Psoas muscle (tissue), 8 donors: ENCODE measurements around the gene ZNF521. TPM values are rescaled to one million over a fixed set of nuclear protein-coding genes. Genes with fewer than 3 reads are reported as not detected.
A peak's percentile ranks its signal among the peaks of the same experiment; 100 is the strongest.

ENCODE experiments used
- ATAC-seq, 4 donors: fragments of 200-7000 bp; cut with Tn5 transposase; one replicate each; pipeline ENCODE4 v1.9.1; 2020; ENCODE audit warnings: moderate library complexity in 3 of 4, mild to moderate bottlenecking in 2 of 4
- DNase-seq, 2 donors: peaks; one replicate each; pipeline ENCODE4 v3.0.0-alpha.2; 2020
- H3K27ac ChIP-seq: fragments of 200-600 bp; one replicate; pipeline ENCODE4 v1.8.0; 2022
- H3K27me3 ChIP-seq, 3 donors: fragments of 200-600 bp in 1 of 3; one replicate each; pipeline versions ENCODE4 v1.6.1 to v1.8.0; 2013 to 2022; ENCODE audit warnings: low read length in 2 of 3, mild to moderate bottlenecking in 2 of 3, moderate library complexity in 1 of 3; ENCODE audit not compliant: insufficient read depth in 3 of 3
- H3K36me3 ChIP-seq, 2 donors: fragments of 200-600 bp in 1 of 2; one replicate each; pipeline versions ENCODE4 v1.6.1 to v1.8.0; 2013 to 2022; ENCODE audit warnings: low read depth in 1 of 2, mild to moderate bottlenecking in 1 of 2, moderate library complexity in 1 of 2; ENCODE audit not compliant: insufficient read depth in 1 of 2
- H3K4me1 ChIP-seq: fragments of 200-600 bp; one replicate; pipeline ENCODE4 v1.8.0; 2022
- H3K4me3 ChIP-seq: fragments of 200-600 bp; one replicate; pipeline ENCODE4 v1.8.0; 2022; ENCODE audit warnings: mild to moderate bottlenecking
- H3K9me3 ChIP-seq: fragments of 200-600 bp; one replicate; pipeline ENCODE4 v1.8.0; 2022
- WGBS, 3 donors: extraction: QIAGEN DNeasy Blood & Tissue Kit; methylation state at CpG; one replicate each; pipeline versions ENCODE4 v1.1.6 to v1.1.7; 2013; 5-methylcytosine and 5-hydroxymethylcytosine counted together
- intact Hi-C, 2 donors: fragments of 100-400 bp; cut with DNase I; formaldehyde crosslinking; loops; one replicate each; pipeline versions ENCODE4 v1.11.0 to v1.14.2; 2022
- long read RNA-seq, 2 donors: library from polyadenylated mRNA; unstranded; transcript quantifications; one replicate each; pipeline ENCODE4 v2.0.0, GENCODE V29; 2021
- polyA plus RNA-seq, 3 donors: library from polyadenylated mRNA; stranded (reverse); fragments of 200-250 nt; gene quantifications; one replicate each; pipeline ENCODE4 v1.2.3, GENCODE V29; 2013
- total RNA-seq, 4 donors: library from RNA; stranded (reverse); fragmentation: NEBNext Ultra II Directional in 2 of 4; extraction: Animal tissue kit (Norgen Biotek cat#: 25700) in 2 of 4; gene quantifications; one replicate each; pipeline versions ENCODE4 v1.2.1 to v1.2.4, GENCODE V29; 2021 to 2023
- TF ChIP-seq, protein P1 (sequence below): fragments of 200-600 bp; IDR thresholded peaks from one replicate; pipeline ENCODE4 v1.8.0; 2022; ENCODE audit warnings: antibody characterized with exemption
- donor health status: healthy with polysubstance abuse.
- donor health status: DM: no; HTN: no; CAD: no; lungs with moderate emphysema.
- donor health status: Bipolar disorder and iron deficiency.
- donor health status: healthy.
- donor health status: DM: yes; HTN: yes; CAD: no.
- donor health status: DM: no; HTN: no; CAD: no.
- donor health status: DM: no; HTN: no; CAD: no.
- donor health status: DM: yes; HTN: yes; CAD: no.

ZNF521 gene
- total RNA-seq (10 to 100 TPM in 1 of 4 donors, 1 to 10 TPM in 3; 4.2 to 13.2 (median 6.1) TPM), polyA plus RNA-seq (1 to 10 TPM; 1.8 to 2.1 (median 2.1) TPM)
- long read RNA-seq, donor 1, partial matches to known transcripts: 1 of 1 reads
- long read RNA-seq, donor 1, other reads (novel, unspliced or antisense): 0 of 1 reads
- long read RNA-seq, donor 2, full-length matches to known transcripts: 2 of 8 reads
- long read RNA-seq, donor 2, partial matches to known transcripts: 4 of 8 reads
- long read RNA-seq, donor 2, other reads (novel, unspliced or antisense): 2 of 8 reads

DNA sequence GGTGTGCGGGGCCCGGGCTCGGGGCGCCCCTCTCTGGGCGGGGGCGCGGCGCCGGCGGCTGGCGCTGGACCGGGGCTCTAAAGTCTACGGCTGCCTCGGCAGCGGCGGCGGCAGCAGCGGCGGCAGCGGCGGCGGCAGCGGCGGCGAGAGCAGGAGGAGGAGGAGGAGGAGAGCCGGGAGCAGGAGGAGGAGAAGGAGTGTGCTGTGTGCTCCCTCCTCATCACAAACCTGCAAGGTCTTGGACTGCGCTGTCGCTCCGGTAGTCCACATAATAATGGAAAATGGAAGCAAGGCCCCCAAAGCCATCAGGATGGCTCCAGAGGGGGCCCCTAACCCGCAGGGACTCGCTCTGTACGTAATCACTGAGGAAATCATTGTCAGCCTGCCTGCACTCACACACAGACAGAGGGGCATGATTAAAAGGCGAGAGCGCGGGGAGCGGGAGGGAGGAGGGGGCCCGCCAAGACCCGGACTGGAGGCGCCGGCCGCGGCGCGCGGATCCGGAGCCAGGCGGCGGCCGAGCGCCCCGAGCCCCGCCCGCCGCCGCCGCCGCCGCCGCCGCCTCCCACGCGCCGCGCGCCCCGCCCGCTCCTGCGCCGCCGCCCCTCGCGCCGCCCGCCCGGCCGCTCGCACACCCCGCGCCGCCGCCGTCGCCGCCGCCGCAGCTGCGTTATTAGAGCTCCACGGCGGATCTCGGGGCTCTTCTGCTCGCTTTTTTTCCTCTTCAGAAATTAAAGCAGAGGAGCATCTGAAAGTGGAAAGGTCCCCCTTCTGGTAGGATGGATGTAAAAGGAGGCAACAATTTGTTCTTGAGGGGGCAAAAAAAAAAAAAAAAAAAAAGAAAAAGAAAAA is at the start of gene ZNF521:
ZNF521 (minus strand) TSS at position 390 of the 852 bp plus-strand sequence. CDS start 1,220 bp downstream, outside the sequence.
- peak; percentile 84 to 91 (median 88) for ATAC-seq
- TF ChIP-seq, protein P1, sequence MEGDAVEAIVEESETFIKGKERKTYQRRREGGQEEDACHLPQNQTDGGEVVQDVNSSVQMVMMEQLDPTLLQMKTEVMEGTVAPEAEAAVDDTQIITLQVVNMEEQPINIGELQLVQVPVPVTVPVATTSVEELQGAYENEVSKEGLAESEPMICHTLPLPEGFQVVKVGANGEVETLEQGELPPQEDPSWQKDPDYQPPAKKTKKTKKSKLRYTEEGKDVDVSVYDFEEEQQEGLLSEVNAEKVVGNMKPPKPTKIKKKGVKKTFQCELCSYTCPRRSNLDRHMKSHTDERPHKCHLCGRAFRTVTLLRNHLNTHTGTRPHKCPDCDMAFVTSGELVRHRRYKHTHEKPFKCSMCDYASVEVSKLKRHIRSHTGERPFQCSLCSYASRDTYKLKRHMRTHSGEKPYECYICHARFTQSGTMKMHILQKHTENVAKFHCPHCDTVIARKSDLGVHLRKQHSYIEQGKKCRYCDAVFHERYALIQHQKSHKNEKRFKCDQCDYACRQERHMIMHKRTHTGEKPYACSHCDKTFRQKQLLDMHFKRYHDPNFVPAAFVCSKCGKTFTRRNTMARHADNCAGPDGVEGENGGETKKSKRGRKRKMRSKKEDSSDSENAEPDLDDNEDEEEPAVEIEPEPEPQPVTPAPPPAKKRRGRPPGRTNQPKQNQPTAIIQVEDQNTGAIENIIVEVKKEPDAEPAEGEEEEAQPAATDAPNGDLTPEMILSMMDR: peak; percentile 9
- no peaks in the 10 kb centered on the region for H3K36me3 ChIP-seq
- no peaks in the 10 kb centered on the region for H3K9me3 ChIP-seq
- H3K4me1 ChIP-seq: peaks cover 9% of the 10 kb centered on the region
- 0% methylated on average over 42 to 91 of the region's 91 CpGs for WGBS, 3 donors
- H3K4me3 ChIP-seq: peak within 1 kb of the TSS; percentile 88
- no peaks in the 10 kb centered on the region for H3K27me3 ChIP-seq
- intact Hi-C loops: loop anchor here (2.0 to 10.0 kb wide), 9 partner anchors 115 to 483 kb away; no protein-coding TSS in a partner anchor
- DNase-seq: peak; percentile 88 to 92
- peak within 1 kb of the TSS; percentile 93 for H3K27ac ChIP-seq

GRCh38 chr18:25399554-25399953 is 47.6 kb upstream of the ZNF521 start:
- H3K4me3 ChIP-seq: no peak overlapping the region
- no peaks in the 10 kb centered on the region for H3K4me1 ChIP-seq
- intact Hi-C loops: no loop called here
- no peak for DNase-seq
- H3K9me3 ChIP-seq: peaks cover 3% of the 10 kb centered on the region
- no peaks in the 10 kb centered on the region for H3K36me3 ChIP-seq
- TF ChIP-seq, protein P1: no peak
- ATAC-seq: no peak
- no peak overlapping the region for H3K27ac ChIP-seq
- no peaks in the 10 kb centered on the region for H3K27me3 ChIP-seq

GRCh38 chr18:25392192-25392591 is 40.2 kb upstream of the ZNF521 start:
- intact Hi-C loops: no loop called here
- Histone ChIP-seq H3K9me3 (peaks cover 3% of the 10 kb centered on the region), H3K27me3 (no peaks in the 10 kb centered on the region)

GRCh38 chr18:25373432-25374179 is 21.6 kb upstream of the ZNF521 start:
- DNase-seq (no peak), ATAC-seq (no peak)
- peaks cover 0 to 3% (median 0%) of the 10 kb centered on the region in 3 donors for H3K27me3 ChIP-seq
- TF ChIP-seq, protein P1: no peak
- intact Hi-C loops: no loop called here
- H3K4me3 ChIP-seq: no peak overlapping the region
- 55 to 65% (median 57%) methylated on average over 2 of the region's 2 CpGs for WGBS, 3 donors
- no peak overlapping the region for H3K27ac ChIP-seq
- no peaks in the 10 kb centered on the region for H3K9me3 ChIP-seq
- no peaks in the 10 kb centered on the region for H3K4me1 ChIP-seq
- H3K36me3 ChIP-seq: no peaks in the 10 kb centered on the region

More at GRCh38 chr18:25392192-25392591, 40.2 kb upstream of the ZNF521 start:
- no peaks in the 10 kb centered on the region for H3K4me1 ChIP-seq
- no peak overlapping the region for H3K4me3 ChIP-seq
- DNase-seq: no peak
- H3K27ac ChIP-seq: no peak overlapping the region
- ATAC-seq: no peak
- TF ChIP-seq, protein P1: no peak
- no peaks in the 10 kb centered on the region for H3K36me3 ChIP-seq
